HUES6 (cell line): ENCODE results near the gene AKNAD1.

Experiments used
- H3K27ac ChIP-seq: 2 replicates; pipeline ENCODE4 v1.7.0; 2013; ENCODE audit warnings: low read depth, mild to moderate bottlenecking, low read length, inconsistent platforms
- H3K27me3 ChIP-seq: 2 replicates; pipeline ENCODE4 v1.6.1; 2013; ENCODE audit warnings: low read length; ENCODE audit not compliant: control insufficient read depth, insufficient read depth
- H3K36me3 ChIP-seq: 2 replicates; pipeline ENCODE4 v1.6.1; 2013; ENCODE audit warnings: low read length; ENCODE audit not compliant: control insufficient read depth, insufficient read depth
- H3K4me1 ChIP-seq: 2 replicates; pipeline ENCODE4 v1.6.1; 2013; ENCODE audit warnings: low read length; ENCODE audit not compliant: control insufficient read depth, insufficient read depth
- H3K4me3 ChIP-seq: 2 replicates; pipeline ENCODE4 v1.5.1; 2013; ENCODE audit warnings: low read depth, low read length
- H3K9ac ChIP-seq: one replicate; pipeline ENCODE4 v1.6.1; 2013; ENCODE audit warnings: mild to moderate bottlenecking, low read length
- H3K9me3 ChIP-seq: 2 replicates; pipeline ENCODE4 v1.6.1; 2013; ENCODE audit warnings: low read depth, low read length; ENCODE audit not compliant: control insufficient read depth, insufficient read depth

Gene AKNAD1

GRCh38 chr1:108779455-108779854 is 77.4 kb downstream of the AKNAD1 start:
- H3K9ac ChIP-seq: no peak overlapping the region
- H3K36me3 ChIP-seq: peaks cover 74% of the 10 kb centered on the region
- H3K4me3 ChIP-seq: no peak overlapping the region
- H3K27ac ChIP-seq: no peak overlapping the region
- H3K9me3 ChIP-seq: peaks cover 13% of the 10 kb centered on the region
- H3K27me3 ChIP-seq: no peaks in the 10 kb centered on the region
- H3K4me1 ChIP-seq: no peaks in the 10 kb centered on the region

- H3K36me3 ChIP-seq: peaks cover 66% of the 10 kb centered on the region
- no peaks in the 10 kb centered on the region for H3K27me3 ChIP-seq
Measured at GRCh38 chr1:108777839-108778238, 79.1 kb downstream of the AKNAD1 start.

GRCh38 chr1:108767708-108768107 is 89.2 kb downstream of the AKNAD1 start:
- no peak overlapping the region for H3K4me3 ChIP-seq
- H3K27me3 ChIP-seq: no peaks in the 10 kb centered on the region
- H3K9ac ChIP-seq: no peak overlapping the region
- no peaks in the 10 kb centered on the region for H3K4me1 ChIP-seq
- H3K27ac ChIP-seq: no peak overlapping the region
- H3K9me3 ChIP-seq: no peaks in the 10 kb centered on the region
- H3K36me3 ChIP-seq: peaks cover 23% of the 10 kb centered on the region

More at GRCh38 chr1:108777839-108778238, 79.1 kb downstream of the AKNAD1 start:
- no peaks in the 10 kb centered on the region for H3K4me1 ChIP-seq
- no peak overlapping the region for H3K4me3 ChIP-seq
- no peaks in the 10 kb centered on the region for H3K9me3 ChIP-seq
- no peak overlapping the region for H3K27ac ChIP-seq
- H3K9ac ChIP-seq: no peak overlapping the region

- no peak overlapping the region for H3K9ac ChIP-seq
- H3K27me3 ChIP-seq: no peaks in the 10 kb centered on the region
- H3K36me3 ChIP-seq: peaks cover 24% of the 10 kb centered on the region
- H3K4me3 ChIP-seq: no peak overlapping the region
- H3K4me1 ChIP-seq: no peaks in the 10 kb centered on the region
- H3K9me3 ChIP-seq: no peaks in the 10 kb centered on the region
- H3K27ac ChIP-seq: no peak overlapping the region
Measured at GRCh38 chr1:108767115-108767514, 89.8 kb downstream of the AKNAD1 start.
